Panc1 (cell line): Measurements from ENCODE around the gene SEC14L5. TPM values are rescaled to one million over a fixed set of nuclear protein-coding genes. Genes with fewer than 3 reads are reported as not detected.

Source experiments
- ATAC-seq: fragments of 200-7000 bp; cut with Tn5 transposase; 2 replicates; pipeline ENCODE4 v1.9.1; 2020; ENCODE audit warnings: mild to moderate bottlenecking, moderate library complexity
- BruUV-seq: library from RNA; stranded (reverse); fragments of 400-500 nt; replicated peaks from 2 replicates; lab custom pipeline; 2021; lab: Mats Ljungman, UMichigan
- CTCF ChIA-PET: fragments of 300-600 bp; sonication (Branson Sonifier 250); formaldehyde crosslinking; loops from one replicate; lab custom pipeline; 2022; ENCODE audit warnings: antibody characterized with exemption; lab: Charles Lee
- POLR2A ChIA-PET: fragments of 300-600 bp; sonication (Branson Sonifier 250); formaldehyde crosslinking; loops from one replicate; lab custom pipeline; 2022; ENCODE audit warnings: antibody characterized with exemption; lab: Charles Lee
- DNase-seq: peaks from one replicate; pipeline ENCODE4 v3.0.0-alpha.2; 2010; ENCODE audit warnings: low read depth, low spot score
- H3K27ac ChIP-seq: 2 replicates; pipeline ENCODE4 v1.5.1; 2011; ENCODE audit warnings: mild to moderate bottlenecking, low read length, inconsistent platforms
- H3K27me3 ChIP-seq: fragments of 200-500 bp; sonication (Bioruptor generic); 2 replicates; pipeline ENCODE4 v1.6.0; 2014; ENCODE audit warnings: low read length, inconsistent platforms; ENCODE audit not compliant: control insufficient read depth, insufficient read depth
- H3K36me3 ChIP-seq: fragments of 200-500 bp; sonication (Bioruptor generic); 2 replicates; pipeline ENCODE4 v1.5.1; 2014; ENCODE audit warnings: inconsistent platforms, mild to moderate bottlenecking, low read length, moderate library complexity; ENCODE audit not compliant: control insufficient read depth, insufficient read depth
- H3K4me1 ChIP-seq: 2 replicates; pipeline ENCODE4 v1.5.1; 2011; ENCODE audit warnings: inconsistent platforms, mild to moderate bottlenecking, low read length, moderate library complexity; ENCODE audit not compliant: control insufficient read depth, insufficient read depth
- H3K4me3 ChIP-seq, 2 experiments: 2 replicates each; pipeline ENCODE4 v1.5.1; 2011 to 2012; ENCODE audit warnings: low read depth in 2 of 2, low read length in 2 of 2, mild to moderate bottlenecking in 2 of 2, inconsistent platforms in 1 of 2, moderate library complexity in 1 of 2
- H3K9me3 ChIP-seq: fragments of 200-500 bp; sonication (Bioruptor generic); 2 replicates; pipeline ENCODE4 v1.5.1; 2014; ENCODE audit warnings: low read depth, mild to moderate bottlenecking, inconsistent platforms, low read length, moderate library complexity; ENCODE audit not compliant: control insufficient read depth, insufficient read depth
- POLR2AphosphoS5 ChIP-seq: IDR thresholded peaks from 2 replicates; pipeline ENCODE4 v1.6.1; 2012; ENCODE audit warnings: mild to moderate bottlenecking, low read depth, low read length, moderate library complexity
- SIN3A ChIP-seq: IDR thresholded peaks from 2 replicates; pipeline ENCODE4 v1.6.1; 2012; ENCODE audit warnings: low read depth, mild to moderate bottlenecking, low read length, moderate library complexity, borderline replicate concordance; ENCODE audit not compliant: insufficient read depth
- TCF7L2 ChIP-seq: IDR thresholded peaks from 2 replicates; pipeline ENCODE4 v1.6.1; 2011; ENCODE audit warnings: mild to moderate bottlenecking, low read depth, low read length, inconsistent platforms
- in situ Hi-C: cut with HindIII; loops from 2 replicates; pipeline ENCODE4 v1.10.0; 2016; ENCODE audit warnings: low sequenced_read_pairs, low pct_unique_long_range_greater_than_20kb
- intact Hi-C: fragments of 100-400 bp; cut with micrococcal nuclease; formaldehyde crosslinking; loops from one replicate; pipeline ENCODE4 v1.10.0; 2022; ENCODE audit not compliant: unreplicated experiment
- total RNA-seq: library from RNA; stranded (reverse); gene quantifications from one replicate; pipeline ENCODE4 v1.2.1, GENCODE V29; 2021; ENCODE audit not compliant: unreplicated experiment
- TF ChIP-seq, protein P1 (sequence below): fragments of 450-650 bp; IDR thresholded peaks from 2 replicates; pipeline ENCODE4 v1.5.1; 2017; ENCODE audit warnings: mild to moderate bottlenecking
- TF ChIP-seq, protein P2 (sequence below), 2 experiments: IDR thresholded peaks; 2 replicates each; pipeline ENCODE4 v1.6.1; 2011 to 2012; ENCODE audit warnings: low read depth in 2 of 2, control low read depth in 1 of 2, low read length in 1 of 2, mild to moderate bottlenecking in 1 of 2, moderate library complexity in 1 of 2; ENCODE audit not compliant: insufficient read depth in 1 of 2

SEC14L5 gene
- total RNA-seq, 1 experiment from 2014 or later = 0.26 TPM

DNA sequence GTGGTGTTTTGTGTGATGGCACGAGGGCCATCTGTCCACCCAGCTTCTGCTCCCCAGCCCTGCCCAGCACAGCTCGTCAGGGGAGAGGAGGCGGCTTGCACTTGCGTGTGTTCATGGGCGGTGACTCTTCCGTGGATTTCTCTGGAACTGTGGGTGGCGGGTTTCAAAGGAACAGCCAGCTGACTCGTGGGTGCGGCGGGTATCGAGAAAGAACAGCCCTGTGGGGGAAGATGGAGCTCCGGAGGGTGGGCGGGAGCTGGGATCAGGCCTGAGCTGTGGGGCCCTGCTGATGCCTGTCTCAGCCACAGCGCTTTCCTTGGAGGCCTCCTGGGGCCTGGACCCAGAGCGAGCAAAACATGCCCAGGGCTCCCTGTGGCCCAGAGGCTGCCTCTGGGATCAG, 62.4 kb downstream of the SEC14L5 start:
- intact Hi-C loops = no loop called here
- H3K36me3 ChIP-seq = no peaks in the 10 kb centered on the region
- H3K4me3 ChIP-seq = no peak overlapping the region
- in situ Hi-C loops = no loop called here
- no peak for DNase-seq
- peaks cover 4% of the 10 kb centered on the region; the same call in 1 of the 2 replicates for H3K4me1 ChIP-seq
- ChIA-PET POLR2A (interaction anchor here (0.6 kb wide), 1 partner anchor 64 kb away, joined by 3 read pairs; no protein-coding TSS in a partner anchor), CTCF (no interaction called here)
- H3K9me3 ChIP-seq = no peaks in the 10 kb centered on the region
- H3K27me3 ChIP-seq = no peaks in the 10 kb centered on the region
- no peak overlapping the region for H3K27ac ChIP-seq
- ATAC-seq = no peak
- TF ChIP-seq, protein P1, sequence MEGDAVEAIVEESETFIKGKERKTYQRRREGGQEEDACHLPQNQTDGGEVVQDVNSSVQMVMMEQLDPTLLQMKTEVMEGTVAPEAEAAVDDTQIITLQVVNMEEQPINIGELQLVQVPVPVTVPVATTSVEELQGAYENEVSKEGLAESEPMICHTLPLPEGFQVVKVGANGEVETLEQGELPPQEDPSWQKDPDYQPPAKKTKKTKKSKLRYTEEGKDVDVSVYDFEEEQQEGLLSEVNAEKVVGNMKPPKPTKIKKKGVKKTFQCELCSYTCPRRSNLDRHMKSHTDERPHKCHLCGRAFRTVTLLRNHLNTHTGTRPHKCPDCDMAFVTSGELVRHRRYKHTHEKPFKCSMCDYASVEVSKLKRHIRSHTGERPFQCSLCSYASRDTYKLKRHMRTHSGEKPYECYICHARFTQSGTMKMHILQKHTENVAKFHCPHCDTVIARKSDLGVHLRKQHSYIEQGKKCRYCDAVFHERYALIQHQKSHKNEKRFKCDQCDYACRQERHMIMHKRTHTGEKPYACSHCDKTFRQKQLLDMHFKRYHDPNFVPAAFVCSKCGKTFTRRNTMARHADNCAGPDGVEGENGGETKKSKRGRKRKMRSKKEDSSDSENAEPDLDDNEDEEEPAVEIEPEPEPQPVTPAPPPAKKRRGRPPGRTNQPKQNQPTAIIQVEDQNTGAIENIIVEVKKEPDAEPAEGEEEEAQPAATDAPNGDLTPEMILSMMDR = no peak
- TF ChIP-seq POLR2AphosphoS5 (no peak), TCF7L2 (no peak), SIN3A (no peak)
- TF ChIP-seq, protein P2, sequence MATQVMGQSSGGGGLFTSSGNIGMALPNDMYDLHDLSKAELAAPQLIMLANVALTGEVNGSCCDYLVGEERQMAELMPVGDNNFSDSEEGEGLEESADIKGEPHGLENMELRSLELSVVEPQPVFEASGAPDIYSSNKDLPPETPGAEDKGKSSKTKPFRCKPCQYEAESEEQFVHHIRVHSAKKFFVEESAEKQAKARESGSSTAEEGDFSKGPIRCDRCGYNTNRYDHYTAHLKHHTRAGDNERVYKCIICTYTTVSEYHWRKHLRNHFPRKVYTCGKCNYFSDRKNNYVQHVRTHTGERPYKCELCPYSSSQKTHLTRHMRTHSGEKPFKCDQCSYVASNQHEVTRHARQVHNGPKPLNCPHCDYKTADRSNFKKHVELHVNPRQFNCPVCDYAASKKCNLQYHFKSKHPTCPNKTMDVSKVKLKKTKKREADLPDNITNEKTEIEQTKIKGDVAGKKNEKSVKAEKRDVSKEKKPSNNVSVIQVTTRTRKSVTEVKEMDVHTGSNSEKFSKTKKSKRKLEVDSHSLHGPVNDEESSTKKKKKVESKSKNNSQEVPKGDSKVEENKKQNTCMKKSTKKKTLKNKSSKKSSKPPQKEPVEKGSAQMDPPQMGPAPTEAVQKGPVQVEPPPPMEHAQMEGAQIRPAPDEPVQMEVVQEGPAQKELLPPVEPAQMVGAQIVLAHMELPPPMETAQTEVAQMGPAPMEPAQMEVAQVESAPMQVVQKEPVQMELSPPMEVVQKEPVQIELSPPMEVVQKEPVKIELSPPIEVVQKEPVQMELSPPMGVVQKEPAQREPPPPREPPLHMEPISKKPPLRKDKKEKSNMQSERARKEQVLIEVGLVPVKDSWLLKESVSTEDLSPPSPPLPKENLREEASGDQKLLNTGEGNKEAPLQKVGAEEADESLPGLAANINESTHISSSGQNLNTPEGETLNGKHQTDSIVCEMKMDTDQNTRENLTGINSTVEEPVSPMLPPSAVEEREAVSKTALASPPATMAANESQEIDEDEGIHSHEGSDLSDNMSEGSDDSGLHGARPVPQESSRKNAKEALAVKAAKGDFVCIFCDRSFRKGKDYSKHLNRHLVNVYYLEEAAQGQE (IDR thresholded peaks at IDR 0.05; ENCODE audit: insufficient read depth in 1 of 2, low read depth in 2 of 2, low read length in 1 of 2) = no peak
- BruUV-seq = no TSS peak

DNA sequence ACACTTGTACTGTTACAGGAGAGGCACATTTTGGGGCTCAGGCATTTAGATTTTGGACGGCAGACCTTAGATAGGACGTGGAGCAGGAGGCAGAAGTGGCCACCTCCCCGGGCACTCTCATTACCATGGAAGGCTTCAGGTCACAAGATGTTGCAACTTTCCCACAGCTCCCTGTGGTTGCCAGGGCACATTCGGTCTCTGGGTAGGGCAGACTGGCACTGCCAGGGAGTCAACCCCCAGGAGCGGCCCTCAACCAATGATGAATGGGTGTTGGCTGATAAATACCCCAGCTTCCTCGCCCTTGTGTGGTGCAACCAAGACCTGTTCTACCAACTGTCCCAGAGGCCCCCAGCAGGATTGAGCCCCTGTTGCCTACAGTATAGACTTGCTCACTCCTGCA, 64.4 kb downstream of the SEC14L5 start:
- Histone ChIP-seq H3K9me3 (no peaks in the 10 kb centered on the region), H3K4me3 (no peak overlapping the region), H3K36me3 (no peaks in the 10 kb centered on the region), H3K4me1 (peaks cover 4% of the 10 kb centered on the region; the same call in 1 of the 2 replicates), H3K27ac (no peak overlapping the region), H3K27me3 (no peaks in the 10 kb centered on the region)
- no TSS peak for BruUV-seq
- ChIA-PET POLR2A (no interaction called here), CTCF (no interaction called here)
- in situ Hi-C loops = no loop called here
- DNase-seq (no peak), ATAC-seq (no peak)
- TF ChIP-seq, protein P1 = no peak
- TF ChIP-seq, protein P2 (IDR thresholded peaks at IDR 0.05; ENCODE audit: insufficient read depth in 1 of 2, low read depth in 2 of 2, low read length in 1 of 2) = no peak
- TF ChIP-seq TCF7L2 = no peak
- no peak for TF ChIP-seq POLR2AphosphoS5
- TF ChIP-seq SIN3A = no peak
- intact Hi-C loops = no loop called here
